Germinal center (tissue), 1 donor: ENCODE results near the gene DPY19L1.
"Not testable (repeated sequence)": the region's sequence is repeated elsewhere in the genome, so short reads cannot be mapped to it uniquely, and the experiment has no call there.

Experiments
- DNase-seq: peaks from one replicate; pipeline ENCODE4 v3.0.0; 2012; ENCODE audit warnings: mixed read lengths, low spot score

DPY19L1 gene

DNA sequence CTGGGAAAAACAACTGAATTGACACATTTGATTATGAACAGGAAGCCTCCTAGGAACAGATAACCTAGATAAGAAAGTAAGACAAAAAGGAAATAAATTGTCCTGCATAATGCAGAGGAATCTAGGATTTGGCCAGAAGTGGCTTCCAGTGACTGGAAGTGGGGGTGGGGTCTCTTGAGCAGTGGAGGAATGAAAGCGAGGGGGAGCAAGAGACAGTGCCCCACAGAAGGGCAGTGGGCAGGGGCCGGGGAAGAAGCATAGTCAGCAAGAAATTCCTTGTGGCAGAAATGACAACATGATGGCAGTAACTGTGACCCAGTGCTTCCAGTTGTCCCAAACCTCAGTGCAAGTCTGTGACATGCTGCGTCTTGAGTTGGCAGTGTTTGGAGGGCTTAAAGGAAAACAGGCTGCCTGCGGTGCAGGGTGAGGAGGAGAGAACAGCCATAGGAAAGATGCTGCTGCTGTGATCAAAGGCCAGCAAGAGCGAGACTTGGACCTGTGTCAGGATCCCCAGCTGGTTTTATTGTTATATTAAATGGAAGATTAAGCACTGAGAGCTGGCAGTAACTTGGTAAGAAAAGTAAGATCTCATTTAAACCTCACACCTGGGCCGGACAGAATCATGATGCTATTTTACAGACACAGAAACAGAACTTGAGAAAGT is 119.0 kb downstream of the DPY19L1 start:
- not testable (repeated sequence) for DNase-seq

DNA sequence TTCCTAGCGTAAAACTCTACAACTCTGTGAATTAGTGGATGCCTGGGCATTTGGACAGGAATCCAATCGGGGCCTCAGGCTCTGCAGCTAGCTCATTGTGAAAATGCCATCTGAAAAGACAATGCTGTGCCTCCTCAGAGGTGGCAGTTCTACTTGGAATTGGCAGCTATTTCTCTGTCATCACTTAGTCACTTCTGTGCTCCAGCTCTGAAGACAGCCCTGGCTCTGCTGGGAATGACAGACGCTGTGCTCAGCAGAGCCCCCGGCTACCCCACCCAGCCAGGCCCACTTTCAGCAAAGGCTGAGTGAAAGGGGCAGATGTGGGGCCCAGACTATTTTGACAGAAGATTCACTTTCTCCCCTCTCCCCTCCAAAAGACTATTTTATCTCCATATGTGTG is 119.8 kb downstream of the DPY19L1 start:
- DNase-seq = not testable (repeated sequence)

DNA sequence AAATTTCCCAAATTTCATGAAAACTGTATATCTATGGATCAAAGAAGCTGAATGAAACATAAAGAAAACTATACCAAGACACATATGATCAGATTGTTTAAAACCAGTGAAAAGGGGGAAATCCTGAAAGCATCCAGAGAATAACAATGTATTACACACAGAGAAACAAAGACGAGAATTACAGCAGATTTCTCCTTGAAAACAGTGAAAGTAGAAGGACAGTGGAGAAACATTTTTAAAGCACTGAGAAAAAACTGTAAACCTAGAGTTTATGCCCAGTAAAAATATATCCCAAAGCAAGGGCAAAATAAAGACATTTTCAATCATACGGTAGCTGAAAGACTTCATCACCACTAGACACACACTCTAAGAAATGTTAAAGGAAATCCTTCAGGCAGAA is 121.0 kb downstream of the DPY19L1 start:
- no peak for DNase-seq

DNA sequence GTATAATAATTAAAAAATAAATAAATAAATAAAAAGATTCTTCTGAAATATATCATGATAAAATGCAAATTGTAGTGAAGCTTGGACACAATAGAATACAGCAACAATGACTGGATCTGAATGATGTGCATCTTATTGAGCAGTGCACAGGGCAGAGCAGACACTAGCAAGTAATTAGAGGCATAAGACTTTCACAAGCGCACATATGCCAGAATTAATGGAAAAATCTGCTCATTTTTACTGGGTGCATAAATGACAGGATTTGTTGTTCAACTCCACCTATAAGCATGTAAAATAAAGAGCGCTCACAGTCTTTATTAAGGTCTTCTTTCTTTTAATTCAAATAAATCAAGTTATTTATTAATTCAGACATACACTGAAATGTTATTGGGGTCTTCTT is 125.0 kb downstream of the DPY19L1 start:
- DNase-seq = no peak

DNA sequence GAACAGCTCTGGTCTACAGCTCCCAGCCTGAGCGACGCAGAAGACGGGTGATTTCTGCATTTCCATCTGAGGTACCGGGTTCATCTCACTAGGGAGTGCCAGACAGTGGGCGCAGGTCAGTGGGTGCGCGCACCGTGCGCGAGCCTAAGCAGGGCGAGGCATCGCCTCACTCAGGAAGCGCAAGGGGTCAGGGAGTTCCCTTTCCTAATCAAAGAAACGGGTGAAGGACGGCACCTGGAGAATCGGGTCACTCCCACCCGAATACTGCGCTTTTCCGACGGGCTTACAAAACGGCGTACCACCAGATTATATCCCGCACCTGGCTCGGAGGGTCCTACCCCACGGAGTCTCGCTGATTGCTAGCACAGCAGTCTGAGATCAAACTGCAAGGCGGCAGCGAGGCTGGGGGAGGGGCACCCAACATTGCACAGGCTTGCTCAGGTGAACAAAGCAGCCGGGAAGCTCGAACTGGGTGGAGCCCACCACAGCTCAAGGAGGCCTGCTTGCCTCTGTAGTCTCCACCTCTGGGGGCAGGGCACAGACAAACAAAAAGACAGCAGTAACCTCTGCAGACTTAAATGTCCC is 130.9 kb downstream of the DPY19L1 start:
- not testable (repeated sequence) for DNase-seq

DNA sequence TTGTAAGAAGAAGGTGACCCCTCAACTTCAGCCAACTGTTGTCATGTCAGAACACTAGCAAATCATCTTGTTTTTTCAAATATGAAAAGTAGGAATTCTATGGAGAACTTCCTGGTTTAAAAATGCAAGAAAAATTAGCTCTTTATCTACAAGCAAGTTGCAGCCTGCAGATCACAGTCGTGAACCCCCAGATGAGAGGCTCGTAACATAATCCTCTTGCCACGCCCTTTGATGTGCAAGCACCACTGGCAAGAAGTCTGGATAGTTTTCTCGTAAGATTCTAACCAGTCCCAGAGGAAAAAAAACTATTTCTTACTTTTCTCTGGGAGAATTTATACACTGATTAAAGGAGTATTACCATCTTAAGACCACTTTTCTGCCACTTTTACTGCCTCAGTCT is 132.3 kb downstream of the DPY19L1 start:
- no peak for DNase-seq

DNA sequence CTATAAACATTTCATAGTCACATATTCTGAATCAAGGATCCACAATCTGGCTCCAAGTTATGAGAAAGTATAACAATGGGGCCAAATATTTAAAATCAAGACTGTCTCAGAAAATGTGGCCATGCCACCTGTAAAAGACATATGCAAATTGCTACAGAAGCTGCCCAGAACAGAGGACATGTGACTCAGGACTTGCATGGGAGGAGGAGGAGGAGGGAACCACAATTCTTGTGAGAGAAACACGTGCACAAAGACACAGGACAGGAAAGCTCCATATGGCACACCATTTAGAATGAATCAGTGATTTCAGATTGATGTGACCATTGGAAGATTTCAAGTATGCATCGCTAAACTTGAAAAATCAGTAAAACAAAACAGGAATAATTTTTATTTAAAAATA is 133.4 kb downstream of the DPY19L1 start:
- not testable (repeated sequence) for DNase-seq

DNA sequence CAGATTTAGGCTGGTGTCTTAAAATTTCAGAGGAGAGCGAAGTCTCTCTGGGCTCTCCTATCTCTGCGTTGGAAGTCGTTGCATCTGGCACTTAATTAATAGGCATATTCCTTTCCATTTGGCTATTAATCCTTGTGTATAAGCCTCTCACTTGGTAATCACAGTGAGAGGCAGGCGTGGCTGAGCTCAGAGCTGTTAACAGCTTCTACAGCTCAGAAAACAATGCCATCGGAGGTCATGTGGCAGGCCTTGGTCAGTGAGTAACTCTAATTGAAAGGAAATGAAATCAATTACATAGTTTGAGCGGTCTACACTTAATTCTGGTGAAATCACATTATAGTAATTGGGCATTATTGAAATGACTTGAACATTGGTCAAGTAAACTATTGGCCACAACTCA is 135.1 kb downstream of the DPY19L1 start:
- DNase-seq = no peak

DNA sequence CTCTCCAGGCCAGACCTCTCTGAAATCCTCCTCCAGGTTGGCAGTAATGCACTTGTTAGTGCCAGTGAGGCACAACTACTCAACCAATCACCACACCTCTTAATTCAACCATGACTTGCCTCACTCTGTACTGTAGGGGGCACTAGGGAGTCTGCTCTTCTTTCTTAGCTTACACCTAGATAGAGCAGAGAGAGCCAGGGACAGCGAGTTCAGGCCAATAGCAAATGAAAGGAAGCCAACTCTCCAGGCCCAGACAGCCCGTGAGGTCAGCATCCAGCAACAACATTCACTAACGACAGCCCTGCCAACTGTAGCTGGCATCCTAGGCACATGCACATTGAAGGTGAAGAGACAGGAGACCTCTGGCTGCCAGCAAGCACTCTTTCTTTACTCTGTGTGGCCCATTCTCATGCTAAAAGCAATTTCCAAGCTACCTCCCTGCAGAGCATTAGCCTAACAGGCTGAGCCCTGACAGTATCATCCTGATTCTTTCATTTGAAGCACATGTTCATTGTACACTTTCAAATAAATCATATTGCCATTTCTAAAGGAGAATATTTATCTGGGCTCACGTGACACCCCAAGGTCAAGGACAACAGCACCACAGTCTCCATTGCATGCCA is 136.3 kb downstream of the DPY19L1 start:
- peak; percentile 18 for DNase-seq

DNA sequence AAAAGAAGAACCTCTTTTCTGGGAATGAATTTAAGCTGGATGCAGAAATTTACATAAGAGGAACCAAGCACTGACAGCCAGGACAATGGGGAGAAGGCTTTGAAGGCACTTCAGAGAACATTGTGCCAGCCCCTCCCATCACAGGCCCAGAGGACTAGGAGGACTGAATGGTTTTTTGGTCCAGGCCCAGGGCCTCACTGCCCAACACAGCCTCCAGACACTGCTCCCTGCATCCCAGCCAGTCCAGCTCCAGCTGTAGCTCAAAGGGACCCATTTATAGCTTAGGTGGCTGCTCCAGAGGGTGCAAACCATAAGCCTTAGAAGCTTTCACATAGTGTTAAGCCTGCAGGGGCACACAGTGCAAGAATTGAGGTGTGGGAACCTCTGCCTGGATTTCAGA is 142.1 kb downstream of the DPY19L1 start:
- no peak for DNase-seq

DNA sequence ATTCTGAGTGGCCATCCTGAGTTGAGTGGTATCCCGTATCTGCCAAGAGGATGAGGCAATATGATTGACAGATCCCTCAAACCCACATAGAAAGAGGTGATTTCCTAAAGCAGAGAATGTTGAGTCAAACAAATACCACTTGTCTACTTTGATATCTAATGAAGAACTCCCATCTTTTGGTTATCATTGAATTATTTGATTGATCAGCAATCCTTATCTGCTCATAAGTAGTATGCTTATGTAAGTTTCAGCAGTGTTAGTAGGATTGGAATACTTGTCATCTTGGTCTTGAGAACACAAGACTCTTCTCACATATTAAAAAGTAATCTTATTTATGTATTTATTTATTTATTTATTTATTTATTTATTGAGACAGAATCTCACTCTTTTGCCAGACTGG is 147.3 kb downstream of the DPY19L1 start:
- no peak for DNase-seq

DNA sequence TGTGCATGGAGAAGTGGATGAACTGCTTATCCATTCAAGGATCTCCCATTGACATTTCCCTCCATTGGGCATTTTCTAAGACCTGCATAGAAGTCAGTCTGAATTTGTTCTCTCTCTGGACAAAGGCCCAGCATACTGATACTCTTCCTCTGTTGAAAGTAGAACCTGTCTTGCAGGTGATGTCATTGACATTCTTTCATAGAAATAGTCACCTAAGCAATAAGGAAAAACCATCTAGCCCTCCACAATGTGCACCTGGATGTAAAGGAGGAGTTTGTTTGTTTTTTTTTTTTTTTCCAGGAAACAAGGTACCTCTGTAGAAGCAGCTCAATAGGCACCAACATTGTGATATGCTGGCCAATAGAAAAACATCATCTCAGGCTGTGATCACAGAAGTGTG is 150.4 kb downstream of the DPY19L1 start:
- DNase-seq = no peak

DNA sequence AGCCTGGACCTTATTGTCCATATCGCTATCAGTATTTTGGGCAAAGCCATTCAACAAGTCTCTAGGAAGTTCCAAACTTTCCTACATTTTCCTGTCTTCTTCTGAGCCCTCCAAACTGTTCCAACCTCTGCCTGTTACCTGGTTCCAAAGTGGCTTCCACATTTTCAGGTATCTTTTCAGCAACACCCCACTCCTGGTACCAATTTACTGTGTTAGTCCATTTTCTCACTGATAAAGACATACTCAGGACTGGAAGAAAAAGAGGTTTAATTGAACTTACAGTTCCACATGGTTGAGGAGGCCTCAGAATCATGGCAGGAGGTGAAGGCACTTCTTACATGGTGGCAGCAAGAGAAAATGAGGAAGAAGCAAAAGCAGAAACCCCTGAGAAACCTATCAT is 153.4 kb downstream of the DPY19L1 start:
- DNase-seq = not testable (repeated sequence)

DNA sequence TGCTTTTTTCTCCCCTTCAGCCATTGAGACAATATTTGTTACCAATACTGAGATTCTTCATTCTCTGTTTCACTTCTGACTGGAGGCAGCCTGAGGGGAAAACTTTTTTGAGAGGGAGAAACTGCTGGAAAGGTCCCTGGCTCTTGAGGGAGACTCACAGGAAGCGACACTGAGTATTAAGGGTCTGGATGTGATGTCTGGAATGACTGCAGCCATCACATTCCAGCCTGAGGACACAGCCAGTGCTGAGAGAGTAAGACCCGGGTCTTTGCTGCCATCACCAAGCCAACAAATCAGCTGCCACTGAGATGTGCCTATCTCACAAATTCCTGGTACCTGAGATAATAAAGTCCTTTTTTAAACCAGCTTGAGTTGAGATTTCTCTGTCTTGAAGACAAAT is 157.4 kb downstream of the DPY19L1 start:
- no peak for DNase-seq

DNA sequence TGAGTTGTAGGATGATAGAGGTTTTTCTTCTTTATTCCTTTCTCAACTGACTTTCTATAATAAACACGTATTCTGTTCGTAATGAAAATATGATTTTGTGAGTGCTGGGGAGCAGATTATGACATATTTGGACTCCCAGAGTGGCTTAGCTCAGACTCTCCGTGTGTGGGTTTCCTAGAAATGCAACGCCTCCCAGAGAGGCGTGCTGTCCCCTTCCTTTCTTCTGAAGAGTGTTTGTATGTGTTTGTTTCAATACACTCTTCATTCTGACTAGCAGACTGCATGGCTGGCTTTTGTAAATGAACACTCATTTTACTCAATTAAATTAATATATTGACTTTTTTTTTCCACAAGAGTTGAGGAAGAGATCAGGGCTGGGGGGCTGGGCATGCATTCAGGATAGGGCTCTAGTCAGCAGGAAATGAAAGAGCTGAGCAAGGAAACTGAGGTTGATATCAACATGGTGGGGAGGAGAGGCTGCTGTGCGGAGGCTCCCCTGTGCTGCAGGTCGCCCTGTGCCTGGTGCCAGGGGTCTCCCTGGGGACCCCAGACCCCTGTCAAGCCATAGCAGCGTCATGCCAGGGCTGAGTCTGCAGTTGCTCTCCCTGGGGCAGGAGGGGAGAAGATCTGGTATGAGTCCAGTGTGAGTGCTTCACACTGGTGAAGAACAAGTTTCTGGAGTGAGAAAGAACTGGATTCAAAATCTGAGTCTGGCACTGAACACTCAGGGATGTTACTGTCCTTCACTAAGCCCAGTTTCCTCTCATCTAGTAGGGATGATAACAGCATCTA is 158.1 kb downstream of the DPY19L1 start:
- DNase-seq = not testable (repeated sequence)
